ENCODE results near the gene OAS1.

The OAS1 gene

GRCh38 chr12:112906712-112907414, at the start of gene OAS1:
TSS of gene OAS1 (plus strand) at chr12:112906962. CDS start at chr12:112907040, 78 bp downstream.
- no peak for DNase-seq (ENCODE audit: low read depth, low spot score)
- TF ChIP-seq CTCF (IDR thresholded peaks at IDR 0.05; ENCODE audit: insufficient read depth, low read length, missing control alignments), result no peak
- H3K4me3 ChIP-seq (ENCODE audit: low read depth, low read length), result no peak within 1 kb of the TSS; the same call in none of the 2 replicates
- ChIA-PET POLR2A (no interaction called here), CTCF (no interaction called here)

GRCh38 chr12:112859291-112859690, 47.5 kb upstream of the OAS1 start:
- ChIA-PET POLR2A (no interaction called here), CTCF (no interaction called here)
- H3K4me3 ChIP-seq (ENCODE audit: low read depth, low read length), result no peak overlapping the region
- DNase-seq (ENCODE audit: low read depth, low spot score), result no peak
- no peak for TF ChIP-seq CTCF (IDR thresholded peaks at IDR 0.05; ENCODE audit: insufficient read depth, low read length, missing control alignments)

- no peak for DNase-seq (ENCODE audit: low read depth, low spot score)
- ChIA-PET POLR2A (no interaction called here), CTCF (no interaction called here)
- H3K4me3 ChIP-seq (ENCODE audit: low read depth, low read length), result no peak overlapping the region
- TF ChIP-seq CTCF (IDR thresholded peaks at IDR 0.05; ENCODE audit: insufficient read depth, low read length, missing control alignments), result no peak
Measured at GRCh38 chr12:112860181-112860580, 46.6 kb upstream of the OAS1 start.

- H3K4me3 ChIP-seq (ENCODE audit: low read depth, low read length), result no peak overlapping the region
- no peak for DNase-seq (ENCODE audit: low read depth, low spot score)
- TF ChIP-seq CTCF (IDR thresholded peaks at IDR 0.05; ENCODE audit: insufficient read depth, low read length, missing control alignments), result no peak
- CTCF ChIA-PET, result no interaction called here
- POLR2A ChIA-PET, result no interaction called here
Measured at GRCh38 chr12:112861284-112861683, 45.5 kb upstream of the OAS1 start.

- no peak overlapping the region for H3K4me3 ChIP-seq (ENCODE audit: low read depth, low read length)
- no peak for DNase-seq (ENCODE audit: low read depth, low spot score)
- POLR2A ChIA-PET, result no interaction called here
- CTCF ChIA-PET, result no interaction called here
- no peak for TF ChIP-seq CTCF (IDR thresholded peaks at IDR 0.05; ENCODE audit: insufficient read depth, low read length, missing control alignments)
Measured at GRCh38 chr12:112862636-112863290, 44.0 kb upstream of the OAS1 start.

- DNase-seq (ENCODE audit: low read depth, low spot score), result no peak
- ChIA-PET CTCF (no interaction called here), POLR2A (no interaction called here)
- TF ChIP-seq CTCF (IDR thresholded peaks at IDR 0.05; ENCODE audit: insufficient read depth, low read length, missing control alignments), result no peak
- no peak overlapping the region for H3K4me3 ChIP-seq (ENCODE audit: low read depth, low read length)
Measured at GRCh38 chr12:112868459-112869041, 38.2 kb upstream of the OAS1 start.

Data from AG04449 (cell line).